Left kidney (tissue), 2 donors: ENCODE measurements around the gene FSTL4. TPM values are rescaled to one million over a fixed set of nuclear protein-coding genes. Genes with fewer than 3 reads are reported as not detected.

Experiments used
- DNase-seq: peaks from one replicate; pipeline ENCODE4 v3.0.0-alpha.2; 2013
- polyA plus RNA-seq: library from polyadenylated mRNA; unstranded; fragments of 120-200 nt; gene quantifications from one replicate; pipeline ENCODE4 v1.2.1, GENCODE V29; 2013; ENCODE audit not compliant: insufficient read length

Gene FSTL4
- polyA plus RNA-seq, 1 donor = 0.91 TPM

GRCh38 chr5:133514456-133514855, 97.9 kb downstream of the FSTL4 start:
- no peak for DNase-seq

GRCh38 chr5:133512896-133513295, 99.4 kb downstream of the FSTL4 start:
- no peak for DNase-seq

GRCh38 chr5:133511653-133512235, 100.6 kb downstream of the FSTL4 start:
- no peak for DNase-seq

GRCh38 chr5:133510634-133511262, 101.6 kb downstream of the FSTL4 start:
- DNase-seq = no peak

GRCh38 chr5:133509742-133510079, 102.6 kb downstream of the FSTL4 start:
- DNase-seq = no peak

GRCh38 chr5:133508845-133509741, 103.2 kb downstream of the FSTL4 start:
- DNase-seq = no peak

GRCh38 chr5:133508331-133508730, 104.0 kb downstream of the FSTL4 start:
- no peak for DNase-seq

GRCh38 chr5:133506181-133506580, 106.2 kb downstream of the FSTL4 start:
- DNase-seq = no peak

GRCh38 chr5:133503511-133503910, 108.8 kb downstream of the FSTL4 start:
- DNase-seq = no peak

GRCh38 chr5:133499895-133500294, 112.4 kb downstream of the FSTL4 start:
- DNase-seq = no peak

GRCh38 chr5:133497608-133498348, 114.6 kb downstream of the FSTL4 start:
- DNase-seq = no peak

GRCh38 chr5:133496631-133497030, 115.7 kb downstream of the FSTL4 start:
- DNase-seq = no peak

GRCh38 chr5:133494923-133495246, 117.5 kb downstream of the FSTL4 start:
- no peak for DNase-seq

GRCh38 chr5:133494232-133494922, 118.0 kb downstream of the FSTL4 start:
- no peak for DNase-seq

- no peak for DNase-seq
These were observed 122.7 kb downstream of the FSTL4 start for GRCh38 chr5:133489632-133490031.

GRCh38 chr5:133487093-133487492, 125.2 kb downstream of the FSTL4 start:
- DNase-seq = no peak

- DNase-seq = no peak
These were observed 126.9 kb downstream of the FSTL4 start for GRCh38 chr5:133485468-133485867.

GRCh38 chr5:133483406-133484090, 128.8 kb downstream of the FSTL4 start:
- DNase-seq = no peak

- no peak for DNase-seq
These were observed 130.3 kb downstream of the FSTL4 start for GRCh38 chr5:133482028-133482427.

- no peak for DNase-seq
These were observed 131.5 kb downstream of the FSTL4 start for GRCh38 chr5:133480866-133481265.

GRCh38 chr5:133480366-133480765, 132.0 kb downstream of the FSTL4 start:
- DNase-seq = no peak
